Liver (tissue), 3 donors: ENCODE results near the gene TARS3.

Experiments used
- CTCF ChIP-seq: fragments of 150-350 bp; IDR thresholded peaks from 2 replicates; pipeline ENCODE4 v1.5.1; 2017; ENCODE audit warnings: improper control_type of control experiment, low read depth, low read length; ENCODE audit not compliant: missing input control
- FOXA1 ChIP-seq: IDR thresholded peaks from 2 replicates; pipeline ENCODE4 v1.6.1; 2016; ENCODE audit warnings: antibody characterized with exemption
- MAX ChIP-seq: IDR thresholded peaks from 2 replicates; pipeline ENCODE4 v1.6.1; 2016; ENCODE audit warnings: antibody characterized with exemption
- RXRA ChIP-seq, 2 donors: IDR thresholded peaks; 2 replicates each; pipeline ENCODE4 v1.6.1; 2017 to 2018; ENCODE audit warnings: antibody characterized with exemption in 2 of 2, mild to moderate bottlenecking in 1 of 2
- SP1 ChIP-seq: IDR thresholded peaks from 2 replicates; pipeline ENCODE4 v1.6.1; 2018; ENCODE audit warnings: antibody characterized with exemption, mild to moderate bottlenecking
- TAF1 ChIP-seq: conservative IDR thresholded peaks from 2 replicates; pipeline ENCODE4 v1.6.1; 2016; ENCODE audit warnings: antibody characterized with exemption, mild to moderate bottlenecking
- YY1 ChIP-seq: IDR thresholded peaks from 2 replicates; pipeline ENCODE4 v1.6.1; 2016; ENCODE audit warnings: antibody characterized with exemption, mild to moderate bottlenecking
- donor health status: healthy.
- donor health status: healthy.

GRCh38 chr15:101727186-101727585 lies 2.9 kb upstream of the TARS3 start:
- no peak for TF ChIP-seq CTCF
- TF ChIP-seq FOXA1 = no peak
- no peak for TF ChIP-seq SP1
- no peak for TF ChIP-seq RXRA (IDR thresholded peaks at IDR 0.05)
- no peak for TF ChIP-seq TAF1
- TF ChIP-seq MAX = no peak
- TF ChIP-seq YY1 = no peak
